HG02870 (cell line): Measurements from ENCODE around the gene SLC15A1.

Experiments
- ATAC-seq: cut with Tn5 transposase; IDR thresholded peaks from one replicate; pipeline ENCODE4 v1.9.1; 2021; ENCODE audit warnings: mild to moderate bottlenecking, moderate library complexity; ENCODE audit not compliant: unreplicated experiment

The SLC15A1 gene, protein sequence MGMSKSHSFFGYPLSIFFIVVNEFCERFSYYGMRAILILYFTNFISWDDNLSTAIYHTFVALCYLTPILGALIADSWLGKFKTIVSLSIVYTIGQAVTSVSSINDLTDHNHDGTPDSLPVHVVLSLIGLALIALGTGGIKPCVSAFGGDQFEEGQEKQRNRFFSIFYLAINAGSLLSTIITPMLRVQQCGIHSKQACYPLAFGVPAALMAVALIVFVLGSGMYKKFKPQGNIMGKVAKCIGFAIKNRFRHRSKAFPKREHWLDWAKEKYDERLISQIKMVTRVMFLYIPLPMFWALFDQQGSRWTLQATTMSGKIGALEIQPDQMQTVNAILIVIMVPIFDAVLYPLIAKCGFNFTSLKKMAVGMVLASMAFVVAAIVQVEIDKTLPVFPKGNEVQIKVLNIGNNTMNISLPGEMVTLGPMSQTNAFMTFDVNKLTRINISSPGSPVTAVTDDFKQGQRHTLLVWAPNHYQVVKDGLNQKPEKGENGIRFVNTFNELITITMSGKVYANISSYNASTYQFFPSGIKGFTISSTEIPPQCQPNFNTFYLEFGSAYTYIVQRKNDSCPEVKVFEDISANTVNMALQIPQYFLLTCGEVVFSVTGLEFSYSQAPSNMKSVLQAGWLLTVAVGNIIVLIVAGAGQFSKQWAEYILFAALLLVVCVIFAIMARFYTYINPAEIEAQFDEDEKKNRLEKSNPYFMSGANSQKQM

GRCh38 chr13:98752467-98753290 is at the start of gene SLC15A1:
TSS of gene SLC15A1 (minus strand) at chr13:98752672. CDS start at chr13:98752598, 74 bp downstream.
- no peak for ATAC-seq

GRCh38 chr13:98801626-98802418 is 49.4 kb upstream of the SLC15A1 start:
- no peak for ATAC-seq

DNA sequence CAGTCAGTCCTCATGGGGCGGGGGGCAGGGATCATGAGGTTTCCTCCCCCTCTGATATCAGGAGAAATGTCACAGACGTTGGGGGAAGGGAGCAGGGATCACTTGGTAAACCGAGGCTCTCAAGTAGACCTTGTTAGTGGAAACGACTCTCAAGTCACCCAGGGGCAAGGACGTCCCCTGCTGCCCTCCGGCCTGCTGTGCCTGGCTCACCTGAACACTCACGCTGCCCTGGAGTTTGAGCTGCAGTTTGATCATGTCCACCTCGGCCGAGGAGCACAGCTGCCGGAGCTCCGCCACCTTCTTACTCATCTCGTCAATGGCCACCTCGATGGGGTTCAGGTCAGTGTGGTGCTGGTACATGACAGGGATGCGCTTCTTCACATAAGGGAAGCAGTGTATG is 47.6 kb upstream of the SLC15A1 start:
- ATAC-seq: no peak

DNA sequence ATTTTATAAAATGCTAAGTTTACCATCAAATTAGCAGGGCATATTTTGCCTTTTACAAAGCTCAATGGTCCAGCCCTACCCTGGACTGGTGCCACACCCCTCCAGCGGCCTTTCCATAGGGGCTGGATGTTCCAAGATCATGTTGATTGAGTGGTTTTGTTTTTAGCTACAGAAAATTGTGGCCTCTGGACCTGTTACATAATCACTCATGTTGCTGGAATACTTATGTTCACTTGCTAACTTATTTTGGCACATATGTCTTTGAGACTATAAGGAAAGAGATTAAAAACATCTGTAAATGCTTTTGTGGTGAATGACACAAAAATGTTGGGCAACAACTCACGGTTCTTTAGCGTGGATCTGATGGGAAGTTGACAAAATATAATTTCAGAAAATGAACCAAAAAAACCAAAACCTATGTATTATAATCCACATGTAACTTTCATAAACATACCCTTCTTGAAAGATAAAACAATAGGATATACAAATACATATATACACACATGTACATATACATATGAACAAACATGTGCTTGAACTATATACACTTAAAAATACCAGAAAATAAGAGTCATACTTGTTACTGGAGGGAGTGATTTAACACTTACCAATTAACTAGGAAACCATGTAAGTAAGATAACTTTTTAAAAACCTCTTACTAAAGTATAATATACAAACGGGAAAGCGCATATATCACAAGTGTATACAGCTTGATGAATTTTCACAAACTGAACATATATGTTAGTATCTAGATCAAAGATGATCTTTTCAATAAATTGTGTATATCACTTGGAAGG is 46.6 kb upstream of the SLC15A1 start:
- ATAC-seq: no peak

GRCh38 chr13:98797456-98797855 is 45.0 kb upstream of the SLC15A1 start:
- ATAC-seq: no peak

DNA sequence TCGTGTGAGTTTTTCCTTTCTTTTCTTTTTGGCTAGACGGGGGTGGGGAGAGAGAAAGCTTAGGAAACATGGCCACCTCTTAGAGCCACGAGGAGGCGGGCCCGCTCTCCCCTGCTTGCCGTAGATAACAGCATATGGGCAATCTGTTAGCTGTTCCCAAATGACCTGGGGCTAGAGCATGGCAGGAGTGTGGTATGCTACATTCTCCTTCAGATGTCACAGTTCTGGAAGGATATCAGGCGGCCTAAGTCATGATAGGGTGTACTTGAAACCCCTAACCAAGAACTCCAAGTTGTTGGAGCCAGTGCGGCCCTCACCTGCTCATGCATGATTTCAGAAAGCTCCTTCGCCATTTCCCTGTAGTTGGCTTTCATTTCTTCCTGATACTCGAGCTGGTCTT is 44.3 kb upstream of the SLC15A1 start:
- ATAC-seq: no peak

DNA sequence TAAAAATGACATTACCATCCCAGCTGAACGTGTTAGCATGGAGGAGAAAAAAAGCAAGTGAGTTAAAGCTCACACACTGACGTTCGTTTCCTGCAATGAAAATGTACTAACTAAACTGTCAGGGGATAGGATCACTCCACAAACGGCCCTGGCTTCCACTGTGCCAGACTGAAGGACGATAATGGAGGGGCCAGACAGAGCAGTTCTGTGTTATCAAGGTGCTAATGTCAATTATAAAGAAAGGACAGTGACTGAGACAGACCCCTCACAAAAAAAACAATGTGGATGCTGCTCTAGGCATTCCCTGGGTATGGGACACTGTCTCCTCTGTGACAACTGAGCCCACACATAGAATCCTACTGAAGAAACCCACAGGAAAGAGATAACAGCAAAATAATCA is 43.7 kb upstream of the SLC15A1 start:
- no peak for ATAC-seq

DNA sequence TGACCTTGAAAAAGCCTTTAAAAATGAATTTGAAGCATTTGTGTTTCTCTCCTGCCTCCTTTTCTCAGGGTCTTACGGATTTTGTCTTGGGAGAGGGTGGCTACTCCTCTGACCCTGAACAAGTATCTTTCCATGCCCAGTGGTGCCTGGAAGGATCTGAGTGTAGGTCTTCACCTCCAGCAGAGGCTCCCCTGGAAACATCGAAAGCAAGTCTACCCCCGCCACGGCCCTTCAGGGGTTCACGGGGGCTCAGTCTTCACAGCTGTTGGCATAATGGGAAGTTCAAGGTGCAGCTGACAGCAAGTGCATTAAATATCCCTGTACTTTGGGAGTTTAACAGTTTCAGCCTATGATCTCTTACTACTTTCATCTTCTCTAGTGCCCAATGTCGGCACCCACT is 42.7 kb upstream of the SLC15A1 start:
- ATAC-seq: no peak

DNA sequence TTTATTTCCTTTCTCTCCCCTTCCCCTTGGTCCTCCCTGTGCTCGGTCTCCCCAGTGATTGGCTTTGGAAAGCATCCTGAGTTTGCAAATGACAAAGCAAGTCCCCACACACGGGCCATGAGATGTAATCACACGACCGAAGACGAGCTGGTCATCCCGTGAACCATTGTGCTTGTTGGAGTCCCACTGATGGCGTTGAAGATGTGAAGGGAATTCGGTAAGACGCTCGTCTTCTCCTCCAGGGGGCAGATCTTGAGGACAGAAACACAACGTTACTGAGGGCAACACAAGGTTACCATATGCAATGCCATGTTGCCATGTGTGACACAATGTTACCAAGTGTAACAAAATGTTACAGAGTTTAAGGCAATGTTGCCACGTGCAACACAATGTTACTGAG is 42.0 kb upstream of the SLC15A1 start:
- no peak for ATAC-seq

DNA sequence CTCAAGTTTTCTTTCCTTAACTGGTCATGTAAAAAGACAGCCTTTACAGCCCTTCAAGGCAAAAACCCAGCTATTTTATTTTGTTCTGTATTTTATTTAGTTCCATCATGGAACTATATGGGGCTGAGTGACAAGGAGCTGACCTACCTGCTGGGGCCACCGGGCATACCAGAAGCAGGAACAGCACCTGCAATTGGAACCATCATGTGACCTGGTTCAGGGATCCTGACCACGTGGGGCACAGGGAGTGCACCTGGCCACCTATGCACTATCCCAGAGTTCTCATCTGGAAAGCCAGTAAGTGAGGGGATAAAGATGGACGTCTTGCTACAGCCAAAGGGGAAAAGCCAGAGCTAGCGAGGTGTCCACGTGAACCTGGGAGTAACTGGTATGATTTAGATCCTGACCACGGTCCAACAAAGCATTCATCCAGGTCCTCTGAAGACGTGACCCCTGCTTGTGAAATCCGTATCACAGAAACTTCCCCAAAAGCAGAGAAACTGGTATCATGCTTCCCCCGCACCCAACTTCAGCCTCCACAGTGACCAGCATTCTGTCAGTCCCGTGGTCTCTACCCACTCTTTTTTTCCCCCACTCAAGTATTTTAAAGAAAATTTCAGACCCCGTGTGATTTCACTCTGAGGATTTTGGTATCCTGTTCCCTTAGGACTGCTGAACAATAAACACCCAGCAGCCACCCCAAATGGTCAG is 40.5 kb upstream of the SLC15A1 start:
- ATAC-seq: no peak

DNA sequence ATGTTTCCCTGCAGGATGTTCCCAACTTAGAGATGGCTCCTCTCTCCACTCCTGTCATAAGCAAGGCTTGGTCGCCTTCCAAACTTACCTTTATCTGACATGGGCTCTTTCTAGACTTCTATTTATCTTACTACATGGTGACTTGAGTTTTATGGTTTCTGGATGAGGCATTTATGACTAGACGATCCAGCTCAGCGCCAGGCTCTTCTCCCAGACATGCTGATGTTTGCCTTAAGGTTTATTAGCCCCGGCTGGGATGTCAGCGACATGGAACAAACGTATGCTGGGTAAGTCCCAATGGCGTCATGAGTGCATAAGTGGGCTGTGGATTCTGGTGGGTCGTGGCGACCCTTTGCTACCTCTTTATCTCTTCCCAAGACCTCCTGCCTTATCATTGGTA is 39.8 kb upstream of the SLC15A1 start:
- ATAC-seq: no peak

- ATAC-seq: no peak
Observed at GRCh38 chr13:98791611-98792010, 39.1 kb upstream of the SLC15A1 start.

GRCh38 chr13:98787996-98788395 is 35.5 kb upstream of the SLC15A1 start:
- ATAC-seq: no peak

- no peak for ATAC-seq
Observed at GRCh38 chr13:98787173-98787572, 34.7 kb upstream of the SLC15A1 start.

DNA sequence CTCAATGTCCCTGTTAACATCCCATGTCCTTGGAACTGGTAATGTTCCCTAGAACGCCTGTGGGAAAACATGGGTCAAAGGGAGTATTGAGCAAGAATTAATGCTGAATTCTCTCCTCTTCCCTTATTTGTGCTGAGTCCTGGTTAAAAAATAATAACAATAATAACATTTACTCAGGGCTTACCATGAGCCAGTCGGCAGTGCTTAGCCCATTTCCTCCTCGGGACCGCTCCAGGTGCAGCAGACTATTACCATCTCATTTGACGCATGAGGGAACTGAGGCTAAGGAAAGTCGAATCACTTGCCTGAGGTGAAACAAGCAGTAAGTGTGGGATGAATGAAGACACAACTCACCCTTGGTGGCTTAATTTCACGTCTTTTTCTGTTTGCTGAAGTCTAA is 33.6 kb upstream of the SLC15A1 start:
- ATAC-seq: no peak

DNA sequence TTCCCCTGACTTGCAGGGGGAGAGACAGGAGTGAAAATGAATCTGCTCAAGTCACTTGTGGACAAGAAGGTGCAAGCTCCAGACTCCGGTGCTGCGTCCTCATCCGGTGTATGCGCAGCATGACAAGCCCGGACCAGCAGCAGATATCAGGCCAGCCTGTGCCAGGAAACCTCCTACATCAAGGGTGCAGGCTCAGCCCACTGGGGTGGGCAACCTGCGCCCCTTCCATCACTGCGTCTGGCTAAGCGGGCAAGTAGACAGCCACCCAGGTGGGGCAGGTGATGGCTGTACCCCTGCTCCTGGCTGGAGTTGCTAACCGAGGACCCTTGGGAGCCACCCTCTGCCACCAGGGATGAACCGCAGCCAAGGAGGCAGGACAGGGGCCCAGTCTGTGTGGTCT is 32.9 kb upstream of the SLC15A1 start:
- no peak for ATAC-seq

DNA sequence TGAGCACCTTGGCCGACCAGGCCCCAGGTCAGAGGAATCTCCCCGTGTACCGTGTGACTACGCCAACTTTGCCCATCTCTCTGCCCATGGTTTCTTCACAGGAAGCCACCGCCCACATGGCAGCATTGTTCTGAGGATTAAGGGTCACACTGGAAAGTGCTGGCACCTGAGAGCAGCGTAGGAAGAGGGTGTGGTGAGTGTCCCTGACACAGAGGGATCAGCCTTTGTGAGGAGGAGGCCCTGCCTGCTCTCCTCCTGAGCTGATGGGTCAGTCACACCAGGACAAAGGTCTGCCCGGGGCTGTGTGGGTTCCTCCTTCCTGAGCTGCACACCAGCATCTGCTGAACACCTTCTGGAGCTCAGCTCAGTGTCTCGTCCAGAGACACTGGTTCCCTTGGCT is 32.2 kb upstream of the SLC15A1 start:
- no peak for ATAC-seq

- ATAC-seq: no peak
Observed at GRCh38 chr13:98783856-98784478, 31.5 kb upstream of the SLC15A1 start.

DNA sequence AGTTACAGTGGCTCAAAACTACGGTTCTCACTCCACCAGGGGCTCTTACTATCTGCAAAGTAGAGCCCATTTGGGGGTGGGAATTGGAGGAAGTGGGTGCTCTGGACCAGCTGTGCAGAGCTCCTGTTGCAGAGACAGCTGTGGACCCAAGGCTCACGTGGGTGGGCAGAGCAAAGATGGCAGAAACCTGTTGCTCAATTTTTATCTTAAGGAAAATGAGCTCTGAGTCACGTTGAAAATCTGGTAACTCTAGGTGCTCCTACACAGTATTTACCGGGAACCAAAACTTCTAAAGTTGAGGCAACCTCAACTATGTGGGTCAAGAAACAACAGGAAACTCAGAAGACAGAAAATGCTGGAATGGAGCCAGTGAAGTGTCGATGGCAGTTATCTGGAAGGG is 30.2 kb upstream of the SLC15A1 start:
- ATAC-seq: no peak
